ENCODE data around the gene TMEM14B.

DNA sequence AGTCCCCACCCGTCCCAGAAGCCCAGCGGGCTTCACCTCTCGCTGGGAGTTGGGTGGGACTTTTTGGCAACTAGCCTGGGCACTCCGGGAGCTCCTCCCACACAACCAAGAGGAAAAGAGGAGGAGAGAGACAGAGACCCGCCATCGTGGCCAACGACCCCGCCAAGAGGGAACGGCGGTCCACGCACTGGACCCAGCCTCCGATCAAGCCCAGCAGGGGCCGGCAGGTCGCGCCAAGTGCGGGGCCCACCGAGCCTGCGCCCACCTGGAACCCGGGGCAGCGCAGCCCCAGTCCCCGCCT, 27.7 kb upstream of the TMEM14B start:
- TF ChIP-seq EZH2 (IDR thresholded peaks at IDR 0.05; ENCODE audit: insufficient read depth, poor library complexity, severe bottlenecking) (no peak), EZH2phosphoT487 (IDR thresholded peaks at IDR 0.05; ENCODE audit: insufficient read depth, low read depth) (no peak)
